Psoas muscle (tissue), 8 donors: ENCODE measurements around the gene APOL1. TPM values are rescaled to one million over a fixed set of nuclear protein-coding genes. Genes with fewer than 3 reads are reported as not detected.
A peak's percentile ranks its signal among the peaks of the same experiment; 100 is the strongest.

ENCODE experiments used
- ATAC-seq, 4 donors: fragments of 200-7000 bp; cut with Tn5 transposase; one replicate each; pipeline ENCODE4 v1.9.1; 2020; ENCODE audit warnings: moderate library complexity in 3 of 4, mild to moderate bottlenecking in 2 of 4
- DNase-seq, 2 donors: peaks; one replicate each; pipeline ENCODE4 v3.0.0-alpha.2; 2020
- H3K27ac ChIP-seq: fragments of 200-600 bp; one replicate; pipeline ENCODE4 v1.8.0; 2022
- H3K27me3 ChIP-seq, 3 donors: fragments of 200-600 bp in 1 of 3; one replicate each; pipeline versions ENCODE4 v1.6.1 to v1.8.0; 2013 to 2022; ENCODE audit warnings: low read length in 2 of 3, mild to moderate bottlenecking in 2 of 3, moderate library complexity in 1 of 3; ENCODE audit not compliant: insufficient read depth in 3 of 3
- H3K36me3 ChIP-seq, 2 donors: fragments of 200-600 bp in 1 of 2; one replicate each; pipeline versions ENCODE4 v1.6.1 to v1.8.0; 2013 to 2022; ENCODE audit warnings: low read depth in 1 of 2, mild to moderate bottlenecking in 1 of 2, moderate library complexity in 1 of 2; ENCODE audit not compliant: insufficient read depth in 1 of 2
- H3K4me1 ChIP-seq: fragments of 200-600 bp; one replicate; pipeline ENCODE4 v1.8.0; 2022
- H3K4me3 ChIP-seq: fragments of 200-600 bp; one replicate; pipeline ENCODE4 v1.8.0; 2022; ENCODE audit warnings: mild to moderate bottlenecking
- H3K9me3 ChIP-seq: fragments of 200-600 bp; one replicate; pipeline ENCODE4 v1.8.0; 2022
- CTCF ChIP-seq: fragments of 200-600 bp; IDR thresholded peaks from one replicate; pipeline ENCODE4 v1.8.0; 2022; ENCODE audit warnings: antibody characterized with exemption
- WGBS, 3 donors: extraction: QIAGEN DNeasy Blood & Tissue Kit; methylation state at CpG; one replicate each; pipeline versions ENCODE4 v1.1.6 to v1.1.7; 2013; 5-methylcytosine and 5-hydroxymethylcytosine counted together
- intact Hi-C, 2 donors: fragments of 100-400 bp; cut with DNase I; formaldehyde crosslinking; loops; one replicate each; pipeline versions ENCODE4 v1.11.0 to v1.14.2; 2022
- polyA plus RNA-seq, 3 donors: library from polyadenylated mRNA; stranded (reverse); fragments of 200-250 nt; gene quantifications; one replicate each; pipeline ENCODE4 v1.2.3, GENCODE V29; 2013
- total RNA-seq, 4 donors: library from RNA; stranded (reverse); fragmentation: NEBNext Ultra II Directional in 2 of 4; extraction: Animal tissue kit (Norgen Biotek cat#: 25700) in 2 of 4; gene quantifications; one replicate each; pipeline versions ENCODE4 v1.2.1 to v1.2.4, GENCODE V29; 2021 to 2023
- donor health status: healthy with polysubstance abuse.
- donor health status: DM: no; HTN: no; CAD: no; lungs with moderate emphysema.
- donor health status: Bipolar disorder and iron deficiency.
- donor health status: healthy.
- donor health status: DM: yes; HTN: yes; CAD: no.
- donor health status: DM: no; HTN: no; CAD: no.
- donor health status: DM: no; HTN: no; CAD: no.
- donor health status: DM: yes; HTN: yes; CAD: no.

Gene APOL1
- total and polyA plus RNA-seq, 7 donors: 5.3 to 16.3 (median 6.0) TPM

DNA sequence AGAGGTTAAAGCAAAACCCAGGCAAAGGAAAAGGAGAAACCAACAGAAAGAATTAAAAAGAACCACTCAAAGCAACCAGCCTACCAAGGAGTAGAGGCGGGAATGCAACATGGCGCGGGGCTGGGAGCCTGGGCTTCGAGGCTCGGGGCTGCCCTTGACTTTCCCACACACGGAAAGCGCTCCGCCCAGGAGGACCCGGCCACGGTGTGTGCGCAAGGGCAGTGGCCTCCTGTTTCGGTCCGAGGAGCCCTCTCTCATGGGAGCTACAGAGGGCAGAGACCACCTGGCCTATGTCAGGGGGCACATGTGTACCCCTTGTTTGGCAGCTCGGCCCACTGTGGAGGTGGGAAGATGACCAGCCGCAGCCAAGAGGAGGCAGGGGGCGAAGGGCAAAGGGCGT lies 55.9 kb downstream of the APOL1 start:
- no peaks in the 10 kb centered on the region for H3K27me3 ChIP-seq
- H3K4me1 ChIP-seq: no peaks in the 10 kb centered on the region
- H3K4me3 ChIP-seq: no peak overlapping the region
- WGBS, 3 donors: 89 to 96% (median 92%) methylated on average over 17 of the region's 17 CpGs
- no peak overlapping the region for H3K27ac ChIP-seq
- ATAC-seq (no peak), DNase-seq (no peak)
- peaks cover 13 to 98% of the 10 kb centered on the region in 2 donors for H3K36me3 ChIP-seq
- intact Hi-C loops: no loop called here
- no peaks in the 10 kb centered on the region for H3K9me3 ChIP-seq
- no peak for TF ChIP-seq CTCF

DNA sequence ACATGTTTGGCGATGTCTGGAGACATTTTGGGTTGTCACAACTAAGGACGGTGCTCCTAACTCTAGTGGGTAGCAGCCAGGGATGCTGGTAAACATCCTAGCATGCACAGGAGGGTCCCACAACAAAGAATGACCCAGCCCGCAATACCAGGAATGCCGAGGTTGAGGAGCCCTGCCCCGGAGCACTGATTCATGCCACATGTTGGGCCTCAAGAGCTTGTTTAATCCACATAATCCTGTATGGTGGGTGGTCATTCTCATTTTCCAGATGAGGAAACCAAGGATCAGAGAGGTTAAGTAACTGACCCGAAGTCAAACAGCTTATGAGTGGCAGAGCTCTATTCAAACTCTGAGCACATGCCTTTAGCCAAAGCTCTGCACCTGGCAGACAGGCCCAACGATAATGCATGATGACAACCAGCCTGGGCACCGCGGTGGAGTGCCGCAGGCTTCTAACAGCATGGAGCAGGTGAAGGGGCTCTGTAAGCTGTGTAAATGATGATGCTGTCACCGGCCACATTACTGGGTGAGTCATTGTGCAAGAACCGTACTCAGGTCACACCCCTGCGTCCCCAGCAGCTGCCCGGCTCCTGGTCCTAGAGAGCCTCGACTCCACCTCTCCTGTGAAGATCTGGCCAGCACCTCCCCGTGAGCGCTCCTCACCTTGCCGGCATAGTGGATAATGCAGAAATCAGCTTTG lies 58.6 kb downstream of the APOL1 start:
- Histone ChIP-seq H3K4me1 (no peaks in the 10 kb centered on the region), H3K4me3 (no peak overlapping the region), H3K27ac (no peak overlapping the region), H3K27me3 (no peaks in the 10 kb centered on the region), H3K9me3 (no peaks in the 10 kb centered on the region), H3K36me3 (peaks cover 14 to 98% of the 10 kb centered on the region in 2 donors)
- DNase-seq: no peak
- peak; percentile 42 to 72 (median 57) for ATAC-seq
- TF ChIP-seq CTCF: no peak
- 70 to 82% (median 72%) methylated on average over 18 of the region's 18 CpGs for WGBS, 3 donors
- intact Hi-C loops: no loop called here

DNA sequence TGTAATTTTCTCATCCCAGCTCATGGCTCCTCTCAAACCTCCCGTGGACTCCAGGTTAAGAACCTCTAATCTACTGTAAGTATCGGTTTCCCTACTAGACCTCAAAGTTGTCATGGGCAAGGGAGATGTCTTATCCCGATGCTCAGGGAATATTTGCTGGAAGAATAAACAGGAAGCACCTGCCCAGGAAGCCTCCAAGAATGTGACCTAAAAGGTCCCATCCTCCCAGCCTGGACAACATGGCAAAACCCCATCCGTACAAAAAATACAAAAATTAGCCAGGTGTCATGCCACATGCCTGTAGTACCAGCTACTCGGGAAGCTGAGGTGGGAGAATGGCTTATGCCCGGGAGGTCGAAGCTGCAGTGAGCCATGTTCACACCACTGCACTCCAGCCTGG lies 62.4 kb downstream of the APOL1 start:
- peaks cover 12 to 98% of the 10 kb centered on the region in 2 donors for H3K36me3 ChIP-seq
- whole genome bisulfite sequencing, 3 donors: 66 to 76% (median 74%) methylated on average over 7 of the region's 7 CpGs

GRCh38 chr22:36316419-36316818 lies 63.5 kb downstream of the APOL1 start:
- Histone ChIP-seq H3K27ac (no peak overlapping the region), H3K27me3 (no peaks in the 10 kb centered on the region), H3K4me3 (no peak overlapping the region), H3K9me3 (no peaks in the 10 kb centered on the region), H3K36me3 (peaks cover 12 to 98% of the 10 kb centered on the region in 2 donors), H3K4me1 (peaks cover 14% of the 10 kb centered on the region)
- DNase-seq: no peak
- no peak for ATAC-seq
- intact Hi-C loops: loop anchor here in 1 of 2 donors (5.0 kb wide), 1 partner anchor 66 kb away; no protein-coding TSS in a partner anchor
- no peak for TF ChIP-seq CTCF
- WGBS, 3 donors: 95 to 99% (median 96%) methylated on average over 14 of the region's 14 CpGs

More for the DNA sequence above, 62.4 kb downstream of the APOL1 start:
- TF ChIP-seq CTCF: no peak
- Histone ChIP-seq H3K27me3 (no peaks in the 10 kb centered on the region), H3K27ac (no peak overlapping the region), H3K9me3 (no peaks in the 10 kb centered on the region), H3K4me1 (peaks cover 14% of the 10 kb centered on the region), H3K4me3 (no peak overlapping the region)
- ATAC-seq (no peak), DNase-seq (no peak)
- intact Hi-C loops: loop anchor here in 1 of 2 donors (5.0 kb wide), 1 partner anchor 67 kb away; no protein-coding TSS in a partner anchor

Other genes with a start within 250 kb of the APOL1 start
- 10 to 100 TPM; 28.4 to 50.4 (median 36.8) TPM for gene RBFOX2, start 224.3 kb upstream of the APOL1 start, total RNA-seq
- gene RBFOX2, start 224.3 kb upstream of the APOL1 start, polyA plus RNA-seq: 10 to 100 TPM in 2 of 3 donors, 1 to 10 TPM in 1; 7.7 to 20.5 (median 10.4) TPM
- 10 to 100 TPM; 15.1 to 24.1 (median 18.3) TPM for gene APOL3, start 92.4 kb upstream of the APOL1 start, total RNA-seq
- gene APOL3, start 92.4 kb upstream of the APOL1 start, polyA plus RNA-seq: 10 to 100 TPM; 11.1 to 16.3 (median 15.1) TPM
- 1 to 10 TPM in 3 of 4 donors, under 1 TPM in 1; 0.86 to 6.8 (median 2.5) TPM for gene APOL4, start 51.3 kb upstream of the APOL1 start, total RNA-seq
- 1 to 10 TPM; 1.1 to 2.1 (median 1.6) TPM for gene APOL4, start 51.3 kb upstream of the APOL1 start, polyA plus RNA-seq
- gene APOL2, start 13.6 kb upstream of the APOL1 start, total RNA-seq: 10 to 100 TPM; 24.4 to 54.7 (median 43.6) TPM
- gene APOL2, start 13.6 kb upstream of the APOL1 start, polyA plus RNA-seq: 10 to 100 TPM; 17.5 to 52.2 (median 26.8) TPM
- 100 to 1,000 TPM in 3 of 4 donors, 10 to 100 TPM in 1; 92.0 to 214 (median 179) TPM for gene MYH9, start 134.8 kb downstream of the APOL1 start, total RNA-seq
- gene MYH9, start 134.8 kb downstream of the APOL1 start, polyA plus RNA-seq: 10 to 100 TPM; 35.6 to 89.3 (median 56.3) TPM
- gene TXN2, start 228.5 kb downstream of the APOL1 start, total RNA-seq: 100 to 1,000 TPM in 3 of 4 donors, 10 to 100 TPM in 1; 83.9 to 146 (median 112) TPM
- 100 to 1,000 TPM; 109 to 155 (median 115) TPM for gene TXN2, start 228.5 kb downstream of the APOL1 start, polyA plus RNA-seq